Measurements from ENCODE around the gene ABTB2.
"Not testable (repeated sequence)": the region's sequence is repeated elsewhere in the genome, so short reads cannot be mapped to it uniquely, and the experiment has no call there.

ABTB2 gene

GRCh38 chr11:34185926-34186841, 171.6 kb downstream of the ABTB2 start:
- DNase-seq (ENCODE audit: low spot score): no peak

GRCh38 chr11:34184505-34185015, 173.2 kb downstream of the ABTB2 start:
- no peak for DNase-seq (ENCODE audit: low spot score)

- DNase-seq (ENCODE audit: low spot score): no peak
These were observed 173.9 kb downstream of the ABTB2 start for GRCh38 chr11:34183848-34184391.

GRCh38 chr11:34182921-34183685, 174.7 kb downstream of the ABTB2 start:
- no peak for DNase-seq (ENCODE audit: low spot score)

- no peak for DNase-seq (ENCODE audit: low spot score)
These were observed 175.4 kb downstream of the ABTB2 start for GRCh38 chr11:34182425-34182824.

GRCh38 chr11:34181856-34182405, 175.9 kb downstream of the ABTB2 start:
- DNase-seq (ENCODE audit: low spot score): no peak

- no peak for DNase-seq (ENCODE audit: low spot score)
These were observed 176.6 kb downstream of the ABTB2 start for GRCh38 chr11:34181251-34181650.

GRCh38 chr11:34180814-34181165, 177.0 kb downstream of the ABTB2 start:
- not testable (repeated sequence) for DNase-seq (ENCODE audit: low spot score)

- no peak for DNase-seq (ENCODE audit: low spot score)
These were observed 177.6 kb downstream of the ABTB2 start for GRCh38 chr11:34180040-34180813.

- no peak for DNase-seq (ENCODE audit: low spot score)
These were observed 178.7 kb downstream of the ABTB2 start for GRCh38 chr11:34179026-34179675.

GRCh38 chr11:34178209-34178821, 179.5 kb downstream of the ABTB2 start:
- DNase-seq (ENCODE audit: low spot score): no peak

- DNase-seq (ENCODE audit: low spot score): no peak
These were observed 181.0 kb downstream of the ABTB2 start for GRCh38 chr11:34176751-34177209.

GRCh38 chr11:34175284-34176019, 182.4 kb downstream of the ABTB2 start:
- DNase-seq (ENCODE audit: low spot score): no peak

GRCh38 chr11:34174412-34175041, 183.3 kb downstream of the ABTB2 start:
- DNase-seq (ENCODE audit: low spot score): peak; percentile 61

- no peak for DNase-seq (ENCODE audit: low spot score)
These were observed 184.8 kb downstream of the ABTB2 start for GRCh38 chr11:34173050-34173449.

GRCh38 chr11:34169686-34170085, 188.1 kb downstream of the ABTB2 start:
- DNase-seq (ENCODE audit: low spot score): no peak

- DNase-seq (ENCODE audit: low spot score): no peak
These were observed 189.0 kb downstream of the ABTB2 start for GRCh38 chr11:34168642-34169420.

GRCh38 chr11:34167961-34168360, 189.8 kb downstream of the ABTB2 start:
- DNase-seq (ENCODE audit: low spot score): no peak
